ENCODE measurements around the gene MTF1. TPM values are rescaled to one million over a fixed set of nuclear protein-coding genes. Genes with fewer than 3 reads are reported as not detected.

The MTF1 gene
- polyA plus RNA-seq, 1 experiment = 8.6 TPM

DNA sequence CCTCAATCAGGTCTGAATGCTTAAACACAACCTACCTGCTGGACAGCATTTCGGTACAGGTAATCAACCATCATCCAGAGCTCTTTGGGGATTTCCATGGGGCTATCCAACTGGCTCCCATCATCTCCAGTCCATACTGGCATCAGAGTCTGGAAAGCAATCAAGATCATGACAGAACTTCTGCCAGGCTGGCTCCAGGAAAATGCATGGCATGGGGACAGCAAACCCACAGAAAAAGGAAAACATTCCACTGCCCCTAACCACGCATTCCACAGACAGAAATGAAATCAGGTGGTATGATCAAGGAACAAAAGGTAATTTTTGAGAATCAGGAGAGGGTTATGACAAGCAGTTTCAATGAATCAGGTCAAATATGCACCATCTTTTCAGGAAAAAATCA lies 9.1 kb upstream of the MTF1 start:
- ChIA-PET CTCF (interaction anchor here (0.5 to 0.9 kb wide), 3 partner anchors 9 to 209 kb away, joined by 3 to 9 read pairs (median 4); partner anchors contain the start of gene MTF1), POLR2A (no interaction called here)
- no peaks in the 10 kb centered on the region for H3K9me3 ChIP-seq (ENCODE audit: control insufficient read depth, insufficient read depth, low read length)
- TF ChIP-seq CTCF (IDR thresholded peaks at IDR 0.05; ENCODE audit: low read depth, low read length) = no peak
- no peak overlapping the region for H3K4me3 ChIP-seq (ENCODE audit: low read depth, low read length)
- no peaks in the 10 kb centered on the region for H3K27me3 ChIP-seq (ENCODE audit: control insufficient read depth, insufficient read depth, low read length)
- H3K27ac ChIP-seq (ENCODE audit: low read depth, low read length) = no peak overlapping the region
- no peak for DNase-seq (ENCODE audit: low read depth, low spot score)

DNA sequence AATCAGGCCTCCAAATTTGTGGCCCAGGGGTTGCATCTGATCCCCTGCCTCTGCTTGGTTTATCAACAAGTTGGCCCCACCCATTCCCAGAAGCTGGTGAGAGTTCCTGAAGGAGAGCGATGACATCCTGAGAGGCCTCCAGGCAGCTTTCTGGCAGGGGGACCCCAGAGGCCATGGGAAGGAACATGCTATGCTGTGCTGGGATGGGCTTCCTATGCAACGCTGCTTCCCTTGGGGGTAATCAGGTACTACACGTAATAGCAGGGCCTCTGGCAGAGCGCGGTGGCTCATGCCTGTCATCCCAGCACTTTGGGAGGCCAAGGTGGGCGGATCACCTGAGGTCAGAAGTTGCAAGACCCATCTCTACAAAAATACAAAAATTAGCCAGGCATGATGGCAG lies 8.4 kb upstream of the MTF1 start:
- no peaks in the 10 kb centered on the region for H3K27me3 ChIP-seq (ENCODE audit: control insufficient read depth, insufficient read depth, low read length)
- CTCF ChIA-PET = interaction anchor here (0.6 to 0.9 kb wide), 2 partner anchors 8 to 17 kb away, joined by 4 to 9 read pairs; partner anchors contain the start of gene MTF1
- no peak for DNase-seq (ENCODE audit: low read depth, low spot score)
- H3K27ac ChIP-seq (ENCODE audit: low read depth, low read length) = no peak overlapping the region
- no peak overlapping the region for H3K4me3 ChIP-seq (ENCODE audit: low read depth, low read length)
- TF ChIP-seq CTCF (IDR thresholded peaks at IDR 0.05; ENCODE audit: low read depth, low read length) = no peak
- POLR2A ChIA-PET = no interaction called here
- no peaks in the 10 kb centered on the region for H3K9me3 ChIP-seq (ENCODE audit: control insufficient read depth, insufficient read depth, low read length)

DNA sequence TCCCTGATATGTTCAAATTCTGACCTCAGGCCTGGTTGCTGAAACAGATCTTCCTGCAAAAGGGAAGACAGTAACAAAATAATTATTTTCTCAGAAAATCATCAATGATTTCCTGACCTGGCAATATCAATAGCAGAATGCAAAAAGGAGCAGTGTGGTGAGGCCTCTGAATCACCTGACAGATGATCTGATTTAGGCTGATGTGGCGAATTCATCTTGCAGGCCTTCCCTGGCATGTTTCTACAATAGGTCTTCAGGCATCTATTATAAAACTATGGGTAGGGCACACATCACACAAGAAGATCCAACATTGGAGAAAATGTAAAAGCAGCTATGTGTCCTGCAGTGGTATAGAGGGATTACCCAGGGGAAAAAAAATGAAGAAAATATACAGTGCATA lies 7.1 kb upstream of the MTF1 start:
- no peaks in the 10 kb centered on the region for H3K27me3 ChIP-seq (ENCODE audit: control insufficient read depth, insufficient read depth, low read length)
- H3K9me3 ChIP-seq (ENCODE audit: control insufficient read depth, insufficient read depth, low read length) = no peaks in the 10 kb centered on the region
- CTCF ChIA-PET = interaction anchor here (0.6 kb wide), 1 partner anchor 9 kb away, joined by 4 read pairs; no protein-coding TSS in a partner anchor
- no peak overlapping the region for H3K27ac ChIP-seq (ENCODE audit: low read depth, low read length)
- no peak for TF ChIP-seq CTCF (IDR thresholded peaks at IDR 0.05; ENCODE audit: low read depth, low read length)
- no peak for DNase-seq (ENCODE audit: low read depth, low spot score)
- POLR2A ChIA-PET = interaction anchor here (0.6 kb wide), 1 partner anchor 10 kb away, joined by 4 read pairs; no protein-coding TSS in a partner anchor
- H3K4me3 ChIP-seq (ENCODE audit: low read depth, low read length) = no peak overlapping the region

GRCh38 chr1:37865348-37866120 lies 6.1 kb upstream of the MTF1 start:
- ChIA-PET CTCF (interaction anchor here (0.6 kb wide), 1 partner anchor 10 kb away, joined by 4 read pairs; no protein-coding TSS in a partner anchor), POLR2A (no interaction called here)
- no peak overlapping the region for H3K4me3 ChIP-seq (ENCODE audit: low read depth, low read length)
- no peak for TF ChIP-seq CTCF (IDR thresholded peaks at IDR 0.05; ENCODE audit: low read depth, low read length)
- no peaks in the 10 kb centered on the region for H3K27me3 ChIP-seq (ENCODE audit: control insufficient read depth, insufficient read depth, low read length)
- DNase-seq (ENCODE audit: low read depth, low spot score) = no peak
- H3K9me3 ChIP-seq (ENCODE audit: control insufficient read depth, insufficient read depth, low read length) = no peaks in the 10 kb centered on the region
- H3K27ac ChIP-seq (ENCODE audit: low read depth, low read length) = peak overlapping the region; percentile 39

DNA sequence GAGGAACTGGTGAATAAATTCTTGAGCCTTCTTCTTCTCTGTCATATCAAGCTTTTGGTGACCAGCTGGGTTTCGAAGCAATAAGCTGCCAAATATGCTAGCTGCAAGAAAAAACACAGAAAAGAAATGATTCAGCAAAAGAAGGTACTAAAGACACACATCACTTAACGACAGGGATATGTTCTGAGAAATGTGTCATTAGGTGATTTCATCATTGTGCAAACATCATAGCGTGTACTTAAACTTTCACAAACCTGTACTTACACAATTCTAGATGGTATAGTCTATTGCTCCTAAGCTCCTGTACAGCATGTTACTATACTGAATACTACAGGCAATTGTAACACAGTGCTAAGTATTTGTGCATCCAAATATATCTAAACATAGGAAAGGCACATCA lies 2.9 kb upstream of the MTF1 start:
- ChIA-PET CTCF (interaction anchor here (0.9 to 3.7 kb wide), 3 partner anchors 13 to 16 kb away, joined by 3 to 52 read pairs (median 7); no protein-coding TSS in a partner anchor), POLR2A (no interaction called here)
- Histone ChIP-seq H3K27me3 (ENCODE audit: control insufficient read depth, insufficient read depth, low read length) (no peaks in the 10 kb centered on the region), H3K4me3 (ENCODE audit: low read depth, low read length) (no peak overlapping the region), H3K9me3 (ENCODE audit: control insufficient read depth, insufficient read depth, low read length) (no peaks in the 10 kb centered on the region; the same call in 1 of the 2 replicates), H3K27ac (ENCODE audit: low read depth, low read length) (no peak overlapping the region)
- DNase-seq (ENCODE audit: low read depth, low spot score) = no peak
- TF ChIP-seq CTCF (IDR thresholded peaks at IDR 0.05; ENCODE audit: low read depth, low read length) = no peak

Measured in AG04450 (cell line).